HEK293 (cell line): Measurements from ENCODE around the gene PCSK6.
A peak's percentile ranks its signal among the peaks of the same experiment; 100 is the strongest.

ENCODE experiments used
- CTCF ChIA-PET: fragments of 350-600 bp; formaldehyde crosslinking; extraction: SDS; loops from one replicate; lab custom pipeline; 2021; ENCODE audit warnings: antibody characterized with exemption; lab: Yijun Ruan, JAX
- POLR2A ChIA-PET: fragments of 300-600 bp; formaldehyde crosslinking; extraction: SDS; loops from one replicate; lab custom pipeline; 2020; ENCODE audit warnings: antibody characterized with exemption, inconsistent platforms; lab: Yijun Ruan, JAX
- H3K27ac ChIP-seq: fragments of 200-500 bp; sonication (Bioruptor generic); 2 replicates; pipeline ENCODE4 v1.5.1; 2014; ENCODE audit warnings: low read depth, low read length, control low read depth, inconsistent platforms; ENCODE audit errors: extremely low read depth
- H3K36me3 ChIP-seq, 2 experiments: fragments of 200-500 bp in 1 of 2; sonication (Bioruptor generic) in 1 of 2; 1 replicate in 1 of 2; 2 replicates in 1 of 2; pipeline ENCODE4 v1.5.1; 2014 to 2017; ENCODE audit warnings: inconsistent platforms in 2 of 2, low read length in 2 of 2; ENCODE audit not compliant: control insufficient read depth in 2 of 2, insufficient read depth in 1 of 2
- H3K4me1 ChIP-seq: fragments of 200-500 bp; sonication (Bioruptor generic); 2 replicates; pipeline ENCODE4 v1.5.1; 2014; ENCODE audit warnings: mild to moderate bottlenecking, low read length, inconsistent platforms; ENCODE audit not compliant: control insufficient read depth, insufficient read depth
- H3K4me3 ChIP-seq: 2 replicates; pipeline ENCODE4 v1.5.1; 2011; ENCODE audit warnings: low read depth, mild to moderate bottlenecking, control low read depth, low read length, moderate library complexity
- H3K9me3 ChIP-seq: fragments of 200-500 bp; sonication (Bioruptor generic); 2 replicates; pipeline ENCODE4 v1.5.1; 2014; ENCODE audit warnings: low read depth, low read length, inconsistent platforms; ENCODE audit not compliant: control insufficient read depth, insufficient read depth
- BCL11B ChIP-seq: fragments of 450-650 bp; formaldehyde crosslinking; IDR thresholded peaks from 2 replicates; pipeline ENCODE4 v1.5.1; 2016; ENCODE audit warnings: low read depth, missing biosample characterization, missing genetic modification characterization
- GLIS2 ChIP-seq: fragments of 450-650 bp; formaldehyde crosslinking; IDR thresholded peaks from 2 replicates; pipeline ENCODE4 v1.5.1; 2016; ENCODE audit warnings: missing biosample characterization, missing genetic modification characterization
- PRDM1 ChIP-seq: fragments of 450-650 bp; formaldehyde crosslinking; IDR thresholded peaks from 2 replicates; pipeline ENCODE4; 2016; ENCODE audit warnings: missing biosample characterization, missing genetic modification characterization
- SP7 ChIP-seq: fragments of 450-650 bp; formaldehyde crosslinking; IDR thresholded peaks from 2 replicates; pipeline ENCODE4 v1.5.1; 2016; ENCODE audit warnings: missing biosample characterization, missing genetic modification characterization
- ZBTB1 ChIP-seq: fragments of 450-650 bp; formaldehyde crosslinking; IDR thresholded peaks from 2 replicates; pipeline ENCODE4 v1.5.1; 2016; ENCODE audit warnings: missing biosample characterization, missing genetic modification characterization
- ZBTB17 ChIP-seq: fragments of 450-650 bp; formaldehyde crosslinking; IDR thresholded peaks from 2 replicates; pipeline ENCODE4 v1.5.1; 2016; ENCODE audit warnings: missing biosample characterization, missing genetic modification characterization
- ZBTB20 ChIP-seq: fragments of 450-650 bp; formaldehyde crosslinking; IDR thresholded peaks from 2 replicates; pipeline ENCODE4 v1.5.1; 2016; ENCODE audit warnings: missing biosample characterization, missing genetic modification characterization
- ZIC2 ChIP-seq: fragments of 450-650 bp; formaldehyde crosslinking; IDR thresholded peaks from 2 replicates; pipeline ENCODE4 v1.5.1; 2016; ENCODE audit warnings: missing biosample characterization, missing genetic modification characterization
- ZNF112 ChIP-seq: fragments of 450-650 bp; formaldehyde crosslinking; IDR thresholded peaks from 2 replicates; pipeline ENCODE4 v1.5.0; 2017; ENCODE audit warnings: missing biosample characterization, missing genetic modification characterization
- ZNF146 ChIP-seq: fragments of 450-650 bp; formaldehyde crosslinking; IDR thresholded peaks from 2 replicates; pipeline ENCODE4 v1.5.1; 2016; ENCODE audit warnings: missing biosample characterization, missing genetic modification characterization
- ZNF157 ChIP-seq: fragments of 450-650 bp; formaldehyde crosslinking; IDR thresholded peaks from 2 replicates; pipeline ENCODE4 v1.5.1; 2016; ENCODE audit warnings: missing biosample characterization, missing genetic modification characterization
- ZNF311 ChIP-seq: fragments of 450-650 bp; formaldehyde crosslinking; IDR thresholded peaks from 2 replicates; pipeline ENCODE4 v1.5.1; 2017; ENCODE audit warnings: missing biosample characterization, missing genetic modification characterization, borderline replicate concordance
- ZNF324 ChIP-seq: fragments of 450-650 bp; formaldehyde crosslinking; IDR thresholded peaks from 2 replicates; pipeline ENCODE4 v1.5.1; 2016; ENCODE audit warnings: missing biosample characterization, missing genetic modification characterization
- ZNF416 ChIP-seq: fragments of 450-650 bp; formaldehyde crosslinking; IDR thresholded peaks from 2 replicates; pipeline ENCODE4 v1.5.1; 2016; ENCODE audit warnings: missing biosample characterization, missing genetic modification characterization
- ZNF423 ChIP-seq: fragments of 450-650 bp; formaldehyde crosslinking; IDR thresholded peaks from 2 replicates; pipeline ENCODE4 v1.5.1; 2016; ENCODE audit warnings: missing biosample characterization, missing genetic modification characterization
- ZNF629 ChIP-seq: fragments of 450-650 bp; formaldehyde crosslinking; IDR thresholded peaks from 2 replicates; pipeline ENCODE4 v1.5.1; 2017; ENCODE audit warnings: missing biosample characterization, missing genetic modification characterization
- ZNF677 ChIP-seq: fragments of 450-650 bp; IDR thresholded peaks from 2 replicates; pipeline ENCODE4 v1.5.0; 2018; ENCODE audit warnings: missing biosample characterization, mild to moderate bottlenecking, missing genetic modification characterization, moderate library complexity
- ZSCAN30 ChIP-seq: fragments of 450-650 bp; IDR thresholded peaks from 2 replicates; pipeline ENCODE4 v1.5.1; 2018; ENCODE audit warnings: missing biosample characterization, mild to moderate bottlenecking, missing genetic modification characterization, moderate library complexity
- TF ChIP-seq, protein P1 (sequence below): fragments of 450-650 bp; formaldehyde crosslinking; IDR thresholded peaks from 2 replicates; pipeline ENCODE4 v1.5.1; 2016; ENCODE audit warnings: missing biosample characterization, missing genetic modification characterization
- TF ChIP-seq, protein P2 (sequence below): fragments of 450-650 bp; formaldehyde crosslinking; IDR thresholded peaks from 2 replicates; pipeline ENCODE4 v1.5.1; 2016; ENCODE audit warnings: missing biosample characterization, missing genetic modification characterization, borderline replicate concordance
- TF ChIP-seq, protein P3 (sequence below): fragments of 450-650 bp; formaldehyde crosslinking; IDR thresholded peaks from 2 replicates; pipeline ENCODE4 v1.5.1; 2017; ENCODE audit warnings: missing biosample characterization, missing genetic modification characterization

Gene PCSK6

DNA sequence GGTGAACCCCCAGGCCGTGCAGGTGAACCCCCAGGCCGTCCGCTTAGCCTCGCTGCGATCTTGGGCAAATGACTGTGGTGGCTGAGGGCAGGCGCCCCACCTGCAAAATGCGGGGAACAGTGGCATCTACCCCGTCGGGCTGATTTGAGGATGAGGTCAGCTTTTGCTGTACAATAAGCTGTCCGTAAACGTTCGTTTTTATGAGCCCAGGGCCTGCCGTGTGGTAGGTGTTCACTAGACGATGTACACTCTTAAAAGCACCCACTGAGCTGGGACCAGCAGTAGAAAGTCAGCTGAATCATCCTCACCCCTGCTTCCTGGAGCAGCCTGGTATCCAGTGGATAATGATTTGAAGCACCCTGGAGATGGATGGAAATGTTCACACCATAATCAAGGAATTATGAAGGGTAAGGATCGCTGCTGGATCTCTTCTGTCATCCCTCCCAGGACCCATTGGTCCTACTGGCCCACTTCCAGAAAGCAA, 943 bp upstream of the PCSK6 start:
- CTCF ChIA-PET = interaction anchor here (0.5 to 3.8 kb wide), 5 partner anchors 11 to 472 kb away, joined by 3 to 23 read pairs (median 3); no protein-coding TSS in a partner anchor
- POLR2A ChIA-PET = no interaction called here
- no peak overlapping the region for H3K4me3 ChIP-seq
- H3K4me1 ChIP-seq = peaks cover 4% of the 10 kb centered on the region
- no peaks in the 10 kb centered on the region for H3K9me3 ChIP-seq
- peak; percentile 43; the same call in 1 of the 2 replicates for TF ChIP-seq ZNF423 (tag by site-specific recombination)
- peak; percentile 90 for TF ChIP-seq ZIC2 (tag by site-specific recombination)
- no peak; the same call in 1 of the 2 replicates for TF ChIP-seq ZNF629 (tag by site-specific recombination)
- TF ChIP-seq ZBTB17 = peak; percentile 24; the same call in 1 of the 2 replicates
- no peak for TF ChIP-seq ZBTB1 (tag by site-specific recombination)
- TF ChIP-seq BCL11B (tag by site-specific recombination) = 0 out of 2 replicates have a peak, but pooled peaks have one; percentile 4
- no peak for TF ChIP-seq ZNF324 (tag by site-specific recombination)
- peaks cover 7 to 19% of the 10 kb centered on the region in 2 experiments; a peak in 2 of 3 replicates for H3K36me3 ChIP-seq
- no peak overlapping the region; the same call in 1 of the 2 replicates for H3K27ac ChIP-seq

DNA sequence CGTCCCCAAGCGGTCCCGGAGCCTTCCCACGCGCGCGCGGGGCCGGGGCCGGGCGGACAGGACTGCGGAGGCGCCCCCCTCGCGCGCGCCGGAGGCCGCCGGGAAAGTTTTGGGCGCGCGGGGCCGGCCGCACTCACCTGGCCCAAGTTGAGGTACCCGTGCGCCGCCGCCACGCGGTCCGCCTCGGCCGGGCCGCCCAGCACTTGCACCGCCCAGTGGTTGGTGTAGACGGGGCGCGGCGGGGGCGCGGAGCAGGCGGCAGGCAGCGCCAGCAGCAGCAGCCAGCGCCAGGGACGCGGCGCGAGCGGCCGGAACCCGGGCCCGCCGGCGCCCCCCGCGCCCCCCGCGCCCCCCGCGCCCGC, 289 bp downstream of the PCSK6 start:
- CTCF ChIA-PET = no interaction called here
- H3K9me3 ChIP-seq = no peaks in the 10 kb centered on the region
- H3K4me1 ChIP-seq = peaks cover 4% of the 10 kb centered on the region
- TF ChIP-seq, protein P1, sequence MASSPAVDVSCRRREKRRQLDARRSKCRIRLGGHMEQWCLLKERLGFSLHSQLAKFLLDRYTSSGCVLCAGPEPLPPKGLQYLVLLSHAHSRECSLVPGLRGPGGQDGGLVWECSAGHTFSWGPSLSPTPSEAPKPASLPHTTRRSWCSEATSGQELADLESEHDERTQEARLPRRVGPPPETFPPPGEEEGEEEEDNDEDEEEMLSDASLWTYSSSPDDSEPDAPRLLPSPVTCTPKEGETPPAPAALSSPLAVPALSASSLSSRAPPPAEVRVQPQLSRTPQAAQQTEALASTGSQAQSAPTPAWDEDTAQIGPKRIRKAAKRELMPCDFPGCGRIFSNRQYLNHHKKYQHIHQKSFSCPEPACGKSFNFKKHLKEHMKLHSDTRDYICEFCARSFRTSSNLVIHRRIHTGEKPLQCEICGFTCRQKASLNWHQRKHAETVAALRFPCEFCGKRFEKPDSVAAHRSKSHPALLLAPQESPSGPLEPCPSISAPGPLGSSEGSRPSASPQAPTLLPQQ (tag by site-specific recombination) = no peak
- TF ChIP-seq ZNF677 (0 out of 2 replicates have a peak, but pooled peaks have one; percentile 22), ZNF416 (tag by site-specific recombination) (no peak), ZNF112 (tag by site-specific recombination) (no peak), ZSCAN30 (peak; percentile 49; the same call in 1 of the 2 replicates), PRDM1 (tag by site-specific recombination) (no peak)
- H3K4me3 ChIP-seq = peak overlapping the region; percentile 43
- peaks cover 11 to 23% of the 10 kb centered on the region in 2 experiments; a peak in 2 of 3 replicates for H3K36me3 ChIP-seq
- peak overlapping the region; percentile 84; the same call in 1 of the 2 replicates for H3K27ac ChIP-seq
- POLR2A ChIA-PET = no interaction called here

DNA sequence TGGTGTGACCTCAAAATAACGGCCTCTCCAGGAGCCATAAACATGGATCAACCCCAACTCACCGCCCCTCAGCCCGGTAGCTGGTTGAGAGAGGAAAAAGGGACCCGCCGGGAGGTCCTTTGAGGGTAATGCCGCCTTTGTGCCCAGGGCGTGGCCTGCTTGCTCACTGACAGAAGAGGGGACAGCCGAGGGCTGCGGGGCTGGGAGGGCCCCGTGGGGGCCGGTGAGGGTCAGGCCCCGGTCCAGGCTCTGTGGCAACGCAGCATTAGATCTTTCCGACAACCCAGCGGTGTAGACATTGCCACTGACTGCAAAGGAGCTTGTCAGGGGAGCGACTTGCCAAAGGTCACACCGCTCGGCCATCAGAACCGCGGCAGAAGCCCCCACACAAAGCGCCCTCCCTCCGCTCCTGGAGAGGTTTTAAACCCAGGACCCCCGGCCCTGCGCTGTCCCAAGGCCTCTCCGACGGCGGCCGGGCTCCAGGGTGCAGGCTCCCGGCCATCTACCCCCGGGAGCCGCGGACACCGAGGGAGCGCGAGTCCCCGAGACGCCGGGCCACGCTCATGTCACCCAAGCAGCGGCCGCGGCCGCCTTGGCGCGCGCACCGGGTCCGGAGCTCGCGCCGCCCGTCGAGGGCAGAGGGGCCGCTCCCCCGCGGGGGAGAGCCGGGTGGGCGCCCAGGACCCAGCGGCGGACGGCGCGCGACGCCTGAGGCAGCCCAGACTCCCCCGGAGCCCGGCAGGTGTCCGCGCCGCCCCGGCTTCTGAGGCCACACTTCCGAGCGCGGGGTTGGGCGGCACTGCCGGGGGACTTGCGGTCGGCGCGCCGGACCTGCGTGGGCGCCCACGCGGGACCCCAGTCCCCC, 975 bp downstream of the PCSK6 start:
- ChIA-PET POLR2A (interaction anchor here (0.6 to 0.9 kb wide), 2 partner anchors 21 to 38 kb away, joined by 3 read pairs; no protein-coding TSS in a partner anchor), CTCF (interaction anchor here (0.6 to 2.8 kb wide), 4 partner anchors 14 to 176 kb away, joined by 3 to 24 read pairs (median 4); no protein-coding TSS in a partner anchor)
- peak overlapping the region; percentile 43 for H3K4me3 ChIP-seq
- H3K9me3 ChIP-seq = no peaks in the 10 kb centered on the region
- peak overlapping the region; percentile 84; the same call in 1 of the 2 replicates for H3K27ac ChIP-seq
- peaks cover 11 to 23% of the 10 kb centered on the region in 2 experiments; a peak in 2 of 3 replicates for H3K36me3 ChIP-seq
- H3K4me1 ChIP-seq = peaks cover 4% of the 10 kb centered on the region
- no peak for TF ChIP-seq SP7
- 0 out of 2 replicates have a peak, but pooled peaks have one; percentile 2 for TF ChIP-seq ZNF146 (tag by site-specific recombination)
- TF ChIP-seq, protein P2, sequence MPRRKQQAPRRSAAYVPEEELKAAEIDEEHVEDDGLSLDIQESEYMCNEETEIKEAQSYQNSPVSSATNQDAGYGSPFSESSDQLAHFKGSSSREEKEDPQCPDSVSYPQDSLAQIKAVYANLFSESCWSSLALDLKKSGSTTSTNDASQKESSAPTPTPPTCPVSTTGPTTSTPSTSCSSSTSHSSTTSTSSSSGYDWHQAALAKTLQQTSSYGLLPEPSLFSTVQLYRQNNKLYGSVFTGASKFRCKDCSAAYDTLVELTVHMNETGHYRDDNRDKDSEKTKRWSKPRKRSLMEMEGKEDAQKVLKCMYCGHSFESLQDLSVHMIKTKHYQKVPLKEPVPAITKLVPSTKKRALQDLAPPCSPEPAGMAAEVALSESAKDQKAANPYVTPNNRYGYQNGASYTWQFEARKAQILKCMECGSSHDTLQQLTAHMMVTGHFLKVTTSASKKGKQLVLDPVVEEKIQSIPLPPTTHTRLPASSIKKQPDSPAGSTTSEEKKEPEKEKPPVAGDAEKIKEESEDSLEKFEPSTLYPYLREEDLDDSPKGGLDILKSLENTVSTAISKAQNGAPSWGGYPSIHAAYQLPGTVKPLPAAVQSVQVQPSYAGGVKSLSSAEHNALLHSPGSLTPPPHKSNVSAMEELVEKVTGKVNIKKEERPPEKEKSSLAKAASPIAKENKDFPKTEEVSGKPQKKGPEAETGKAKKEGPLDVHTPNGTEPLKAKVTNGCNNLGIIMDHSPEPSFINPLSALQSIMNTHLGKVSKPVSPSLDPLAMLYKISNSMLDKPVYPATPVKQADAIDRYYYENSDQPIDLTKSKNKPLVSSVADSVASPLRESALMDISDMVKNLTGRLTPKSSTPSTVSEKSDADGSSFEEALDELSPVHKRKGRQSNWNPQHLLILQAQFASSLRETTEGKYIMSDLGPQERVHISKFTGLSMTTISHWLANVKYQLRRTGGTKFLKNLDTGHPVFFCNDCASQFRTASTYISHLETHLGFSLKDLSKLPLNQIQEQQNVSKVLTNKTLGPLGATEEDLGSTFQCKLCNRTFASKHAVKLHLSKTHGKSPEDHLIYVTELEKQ (tag by site-specific recombination) = no peak
- peak; percentile 94 for TF ChIP-seq GLIS2 (tag by site-specific recombination)
- peak; percentile 78 for TF ChIP-seq ZBTB20 (tag by site-specific recombination)
- no peak for TF ChIP-seq ZNF157 (tag by site-specific recombination)
- TF ChIP-seq ZNF311 (tag by site-specific recombination) = no peak
- TF ChIP-seq, protein P3, sequence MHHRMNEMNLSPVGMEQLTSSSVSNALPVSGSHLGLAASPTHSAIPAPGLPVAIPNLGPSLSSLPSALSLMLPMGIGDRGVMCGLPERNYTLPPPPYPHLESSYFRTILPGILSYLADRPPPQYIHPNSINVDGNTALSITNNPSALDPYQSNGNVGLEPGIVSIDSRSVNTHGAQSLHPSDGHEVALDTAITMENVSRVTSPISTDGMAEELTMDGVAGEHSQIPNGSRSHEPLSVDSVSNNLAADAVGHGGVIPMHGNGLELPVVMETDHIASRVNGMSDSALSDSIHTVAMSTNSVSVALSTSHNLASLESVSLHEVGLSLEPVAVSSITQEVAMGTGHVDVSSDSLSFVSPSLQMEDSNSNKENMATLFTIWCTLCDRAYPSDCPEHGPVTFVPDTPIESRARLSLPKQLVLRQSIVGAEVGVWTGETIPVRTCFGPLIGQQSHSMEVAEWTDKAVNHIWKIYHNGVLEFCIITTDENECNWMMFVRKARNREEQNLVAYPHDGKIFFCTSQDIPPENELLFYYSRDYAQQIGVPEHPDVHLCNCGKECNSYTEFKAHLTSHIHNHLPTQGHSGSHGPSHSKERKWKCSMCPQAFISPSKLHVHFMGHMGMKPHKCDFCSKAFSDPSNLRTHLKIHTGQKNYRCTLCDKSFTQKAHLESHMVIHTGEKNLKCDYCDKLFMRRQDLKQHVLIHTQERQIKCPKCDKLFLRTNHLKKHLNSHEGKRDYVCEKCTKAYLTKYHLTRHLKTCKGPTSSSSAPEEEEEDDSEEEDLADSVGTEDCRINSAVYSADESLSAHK (tag by site-specific recombination) = no peak
